GM21528 (cell line): Measurements from ENCODE around the gene CACNA2D1.
"Not testable (repeated sequence)": the region's sequence is repeated elsewhere in the genome, so short reads cannot be mapped to it uniquely, and the experiment has no call there.

Source experiments
- ATAC-seq: cut with Tn5 transposase; IDR thresholded peaks from one replicate; pipeline ENCODE4 v1.9.1; 2021; ENCODE audit warnings: mild to moderate bottlenecking, moderate library complexity; ENCODE audit not compliant: unreplicated experiment, low FRiP score

Gene CACNA2D1

GRCh38 chr7:82019551-82020475 lies 423.8 kb downstream of the CACNA2D1 start:
- no peak for ATAC-seq

- ATAC-seq: no peak
Observed at GRCh38 chr7:82018226-82018625, 425.4 kb downstream of the CACNA2D1 start.

GRCh38 chr7:82017334-82017943 lies 426.1 kb downstream of the CACNA2D1 start:
- no peak for ATAC-seq

GRCh38 chr7:82015751-82016150 lies 427.8 kb downstream of the CACNA2D1 start:
- no peak for ATAC-seq

- ATAC-seq: not testable (repeated sequence)
Observed at GRCh38 chr7:82014574-82014973, 429.0 kb downstream of the CACNA2D1 start.

GRCh38 chr7:82012453-82012852 lies 431.1 kb downstream of the CACNA2D1 start:
- ATAC-seq: no peak

GRCh38 chr7:82010416-82010815 lies 433.2 kb downstream of the CACNA2D1 start:
- ATAC-seq: no peak

- ATAC-seq: no peak
Observed at GRCh38 chr7:82007315-82007714, 436.3 kb downstream of the CACNA2D1 start.

- no peak for ATAC-seq
Observed at GRCh38 chr7:82005056-82005455, 438.5 kb downstream of the CACNA2D1 start.

- no peak for ATAC-seq
Observed at GRCh38 chr7:81993186-81993585, 450.4 kb downstream of the CACNA2D1 start.

GRCh38 chr7:81990395-81990794 lies 453.2 kb downstream of the CACNA2D1 start:
- ATAC-seq: no peak

GRCh38 chr7:81986723-81987470 lies 456.7 kb downstream of the CACNA2D1 start:
- no peak for ATAC-seq

- ATAC-seq: no peak
Observed at GRCh38 chr7:81983406-81983805, 460.2 kb downstream of the CACNA2D1 start.

GRCh38 chr7:81973117-81973516 lies 470.5 kb downstream of the CACNA2D1 start:
- ATAC-seq: no peak

- ATAC-seq: no peak
Observed at GRCh38 chr7:81960026-81960425, 483.6 kb downstream of the CACNA2D1 start.

- ATAC-seq: no peak
Observed at GRCh38 chr7:81957517-81957916, 486.1 kb downstream of the CACNA2D1 start.

- no peak for ATAC-seq
Observed at GRCh38 chr7:81956520-81956919, 487.1 kb downstream of the CACNA2D1 start.

- ATAC-seq: no peak
Observed at GRCh38 chr7:81949306-81949705, 494.3 kb downstream of the CACNA2D1 start.

GRCh38 chr7:81944058-81944457 lies 499.5 kb downstream of the CACNA2D1 start:
- ATAC-seq: no peak

- no peak for ATAC-seq
Observed at GRCh38 chr7:81937091-81937490, 506.5 kb downstream of the CACNA2D1 start.
